IMR-90 (cell line): Measurements from ENCODE around the gene USH2A. TPM values are rescaled to one million over a fixed set of nuclear protein-coding genes. Genes with fewer than 3 reads are reported as not detected.

ENCODE experiments used
- ATAC-seq: fragments of 200-7000 bp; cut with Tn5 transposase; 2 replicates; pipeline ENCODE4 v1.9.1; 2020; ENCODE audit warnings: low read depth, mild to moderate bottlenecking, moderate library complexity
- BruUV-seq: library from RNA; stranded (reverse); fragments of 400-500 nt; replicated peaks from 2 replicates; lab custom pipeline; 2021; lab: Mats Ljungman, UMichigan
- CTCF ChIA-PET: fragments of 300-600 bp; formaldehyde crosslinking; extraction: SDS; loops from one replicate; lab custom pipeline; 2021; ENCODE audit warnings: antibody characterized with exemption; lab: Yijun Ruan, JAX
- POLR2A ChIA-PET: fragments of 300-600 bp; sonication (Branson Sonifier 250); formaldehyde crosslinking; loops from one replicate; lab custom pipeline; 2022; ENCODE audit warnings: antibody characterized with exemption; ENCODE audit not compliant: unreplicated experiment; lab: Charles Lee
- DNase-seq: peaks from one replicate; pipeline ENCODE4 v3.0.0; 2013
- H2AFZ ChIP-seq: replicated peaks from 2 replicates; pipeline ENCODE3; 2013; ENCODE audit warnings: low read length, mild to moderate bottlenecking; ENCODE audit not compliant: poor library complexity
- H2AK5ac ChIP-seq: 2 replicates; pipeline ENCODE4 v1.6.1; 2013; ENCODE audit warnings: low read depth, low read length, inconsistent platforms
- H2AK9ac ChIP-seq: replicated peaks from 2 replicates; pipeline ENCODE3; 2013; ENCODE audit warnings: mild to moderate bottlenecking, low read depth, low read length, moderate library complexity; ENCODE audit not compliant: poor library complexity
- H2BK120ac ChIP-seq: 2 replicates; pipeline ENCODE4 v1.6.1; 2013; ENCODE audit warnings: low read depth, low read length, inconsistent platforms
- H2BK15ac ChIP-seq: 3 replicates; pipeline ENCODE4 v1.6.1; 2013; ENCODE audit warnings: low read depth, low read length, inconsistent platforms
- H2BK20ac ChIP-seq: 2 replicates; pipeline ENCODE4 v1.6.1; 2013; ENCODE audit warnings: low read depth, mild to moderate bottlenecking, inconsistent platforms, low read length, moderate library complexity
- H2BK5ac ChIP-seq: 2 replicates; pipeline ENCODE4 v1.6.1; 2013; ENCODE audit warnings: mild to moderate bottlenecking, low read depth, low read length, inconsistent platforms; ENCODE audit not compliant: poor library complexity, severe bottlenecking
- H3K14ac ChIP-seq: replicated peaks from 2 replicates; pipeline ENCODE4 v1.6.1; 2013; ENCODE audit warnings: low read depth, low read length, inconsistent platforms
- H3K18ac ChIP-seq: 2 replicates; pipeline ENCODE4 v1.6.1; 2013; ENCODE audit warnings: low read depth, low read length, control low read depth
- H3K23ac ChIP-seq: 2 replicates; pipeline ENCODE4 v1.6.1; 2013; ENCODE audit warnings: low read depth, low read length, inconsistent platforms
- H3K27ac ChIP-seq: 2 replicates; pipeline ENCODE4 v1.5.1; 2013; ENCODE audit warnings: mild to moderate bottlenecking, control low read depth, low read length; ENCODE audit not compliant: insufficient read depth
- H3K27me3 ChIP-seq: 2 replicates; pipeline ENCODE4 v1.6.1; 2013; ENCODE audit warnings: low read length; ENCODE audit not compliant: control insufficient read depth, insufficient read depth
- H3K36me3 ChIP-seq: 2 replicates; pipeline ENCODE4 v1.6.1; 2013; ENCODE audit warnings: low read length, mixed read lengths; ENCODE audit not compliant: control insufficient read depth, insufficient read depth
- H3K4ac ChIP-seq: 2 replicates; pipeline ENCODE4 v1.6.1; 2013; ENCODE audit warnings: low read depth, low read length, inconsistent platforms
- H3K4me1 ChIP-seq: 2 replicates; pipeline ENCODE4 v1.6.1; 2013; ENCODE audit warnings: low read length, mixed read lengths; ENCODE audit not compliant: control insufficient read depth, insufficient read depth
- H3K4me2 ChIP-seq: 2 replicates; pipeline ENCODE4 v1.6.1; 2013; ENCODE audit warnings: low read depth, mild to moderate bottlenecking, control low read depth, low read length, moderate library complexity
- H3K4me3 ChIP-seq: 2 replicates; pipeline ENCODE4 v1.5.1; 2013; ENCODE audit warnings: low read depth, mild to moderate bottlenecking, control low read depth, low read length, moderate library complexity; ENCODE audit not compliant: insufficient read depth
- H3K56ac ChIP-seq: 2 replicates; pipeline ENCODE4 v1.6.1; 2013; ENCODE audit warnings: low read length, inconsistent platforms; ENCODE audit not compliant: insufficient read depth; ENCODE audit errors: extremely low read depth
- H3K79me1 ChIP-seq, 2 experiments: 2 replicates each; pipeline ENCODE4 v1.6.1; 2013; ENCODE audit warnings: low read length in 2 of 2, inconsistent platforms in 1 of 2, low read depth in 1 of 2
- H3K9ac ChIP-seq: 2 replicates; pipeline ENCODE4 v1.6.1; 2013; ENCODE audit warnings: low read depth, low read length, control low read depth
- H3K9me1 ChIP-seq: 2 replicates; pipeline ENCODE4 v1.6.1; 2013; ENCODE audit warnings: low read length, inconsistent platforms; ENCODE audit not compliant: insufficient read depth
- H3K9me3 ChIP-seq: 2 replicates; pipeline ENCODE4 v1.6.1; 2013; ENCODE audit warnings: low read length; ENCODE audit not compliant: control insufficient read depth, insufficient read depth
- H4K20me1 ChIP-seq: 2 replicates; pipeline ENCODE4 v1.6.1; 2013; ENCODE audit warnings: low read length, inconsistent platforms; ENCODE audit not compliant: insufficient read depth
- H4K5ac ChIP-seq: 2 replicates; pipeline ENCODE4 v1.6.1; 2013; ENCODE audit warnings: mild to moderate bottlenecking, low read depth, low read length, control low read depth
- H4K8ac ChIP-seq, 2 experiments: 2 replicates each; pipeline ENCODE4 v1.6.1; 2013; ENCODE audit warnings: low read depth in 2 of 2, low read length in 2 of 2, control low read depth in 1 of 2, inconsistent platforms in 1 of 2
- H4K91ac ChIP-seq: 2 replicates; pipeline ENCODE4 v1.6.1; 2013; ENCODE audit warnings: low read depth, low read length, inconsistent platforms; ENCODE audit not compliant: insufficient read depth
- BHLHE40 ChIP-seq: fragments of 150-350 bp; IDR thresholded peaks from 2 replicates; pipeline ENCODE4 v1.6.1; 2016; ENCODE audit warnings: mild to moderate bottlenecking, low read depth, low read length
- FOS ChIP-seq: fragments of 150-350 bp; IDR thresholded peaks from 2 replicates; pipeline ENCODE4 v1.6.1; 2016; ENCODE audit warnings: low read depth, low read length
- MAFK ChIP-seq: IDR thresholded peaks from 2 replicates; pipeline ENCODE4 v1.6.1; 2012; ENCODE audit warnings: low read depth, low read length, improper control_type of control experiment
- MXI1 ChIP-seq: IDR thresholded peaks from 2 replicates; pipeline ENCODE4 v1.6.1; 2012; ENCODE audit warnings: low read depth, mild to moderate bottlenecking, low read length, moderate library complexity, borderline replicate concordance
- RCOR1 ChIP-seq: IDR thresholded peaks from 2 replicates; pipeline ENCODE4 v1.6.1; 2012; ENCODE audit warnings: mild to moderate bottlenecking, low read length, improper control_type of control experiment; ENCODE audit not compliant: insufficient replicate concordance
- SMC3 ChIP-seq: fragments of 150-350 bp; IDR thresholded peaks from 2 replicates; pipeline ENCODE4 v1.6.1; 2016; ENCODE audit warnings: low read depth, mild to moderate bottlenecking, antibody characterized with exemption, low read length, moderate library complexity
- WGBS, 2 experiments: methylation state at CpG; one replicate each; pipeline versions ENCODE4 v1.1.5 to v1.1.7; 2013; ENCODE audit warnings: missing lambda C conversion rate in 2 of 2; ENCODE audit not compliant: insufficient read length in 1 of 2; ENCODE audit errors: extremely low coverage in 2 of 2; 5-methylcytosine and 5-hydroxymethylcytosine counted together
- dilution Hi-C: fragments of 300-500 bp; cut with HindIII; formaldehyde crosslinking; loops from one replicate; pipeline ENCODE4 v1.14.3; 2018; ENCODE audit warnings: low sequenced_read_pairs; ENCODE audit not compliant: unreplicated experiment
- in situ Hi-C: fragments of 300-500 bp; cut with MboI; formaldehyde crosslinking; loops from 3 replicates; pipeline ENCODE4 v1.14.3; 2019; ENCODE audit warnings: low sequenced_read_pairs, inconsistent platforms, mixed read lengths
- intact Hi-C: fragments of 100-400 bp; cut with micrococcal nuclease; formaldehyde crosslinking; loops from 2 replicates; pipeline ENCODE4 v1.10.0; 2022
- polyA plus RNA-seq, 3 experiments: library from polyadenylated mRNA; depleted of rRNA; stranded (reverse); fragments of >200 nt; gene quantifications; 2 replicates each; pipeline ENCODE4 v1.2.3, GENCODE V29; 2012; ENCODE audit warnings: low replicate concordance in 1 of 3
- total RNA-seq: library from RNA; depleted of rRNA; stranded (reverse); fragments of >200 nt; gene quantifications from 2 replicates; pipeline ENCODE4 v1.2.3, GENCODE V29; 2012
- TF ChIP-seq, protein P1 (sequence below): conservative IDR thresholded peaks from 2 replicates; pipeline ENCODE4 v1.5.1; 2012; ENCODE audit warnings: mild to moderate bottlenecking, low read depth, low read length, improper control_type of control experiment

Gene USH2A
- total and polyA plus RNA-seq, 2 of the 4 experiments (the other 2 are of a cell fraction): under 0.01 to 0.02 TPM

DNA sequence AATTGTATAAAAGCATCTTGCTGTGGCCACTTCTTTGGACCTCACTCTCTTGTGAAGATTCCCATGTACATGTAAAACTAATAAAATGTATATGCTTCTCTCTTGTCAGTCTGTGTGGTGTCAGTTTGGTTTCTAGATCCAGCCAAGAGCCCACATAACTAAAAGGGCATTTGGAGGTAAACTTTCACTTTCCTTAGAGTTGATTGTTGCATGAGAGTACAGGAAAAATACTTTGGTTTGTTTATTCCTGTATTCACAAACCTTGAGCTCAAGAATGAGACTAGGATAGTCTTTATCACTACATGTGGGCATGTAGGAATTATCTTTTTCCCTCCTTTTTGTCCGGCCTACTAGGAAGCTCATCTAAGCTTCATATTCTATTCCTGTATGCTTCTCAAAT lies 805.3 kb downstream of the USH2A start:
- Histone ChIP-seq H3K4me3 (no peak overlapping the region), H3K14ac (no peak overlapping the region), H2AFZ (no peak overlapping the region), H3K4ac (no peak overlapping the region), H4K5ac (no peak overlapping the region), H2AK9ac (no peak overlapping the region), H3K36me3 (peaks cover 26% of the 10 kb centered on the region), H2AK5ac (no peak overlapping the region), H3K27me3 (no peaks in the 10 kb centered on the region), H2BK120ac (no peak overlapping the region), H3K79me1 (peaks cover 9 to 25% of the 10 kb centered on the region in 2 experiments; a peak in 3 of 4 replicates), H3K4me1 (peaks cover 2% of the 10 kb centered on the region; the same call in 1 of the 2 replicates), H4K20me1 (no peaks in the 10 kb centered on the region), H3K9me1 (no peaks in the 10 kb centered on the region), H2BK5ac (peak overlapping the region; percentile 76), H3K18ac (no peak overlapping the region), H2BK20ac (no peak overlapping the region), H3K56ac (no peak overlapping the region), H2BK15ac (no peak overlapping the region), H3K9me3 (peaks cover 2% of the 10 kb centered on the region; the same call in 1 of the 2 replicates), H3K23ac (no peak overlapping the region), H3K4me2 (peak overlapping the region; percentile 17; the same call in 1 of the 2 replicates), H3K9ac (no peak overlapping the region), H4K8ac (no peak overlapping the region), H3K27ac (no peak overlapping the region), H4K91ac (no peak overlapping the region)
- no TSS peak for BruUV-seq
- dilution Hi-C loops (no loop called here), in situ Hi-C loops (no loop called here), intact Hi-C loops (no loop called here)
- peak; percentile 70; the same call in 1 of the 2 replicates for ATAC-seq
- peak; percentile 46 for DNase-seq
- ChIA-PET POLR2A (no interaction called here), CTCF (no interaction called here)
- no peak for TF ChIP-seq BHLHE40
- no peak for TF ChIP-seq FOS
- no peak for TF ChIP-seq MXI1
- TF ChIP-seq, protein P1, sequence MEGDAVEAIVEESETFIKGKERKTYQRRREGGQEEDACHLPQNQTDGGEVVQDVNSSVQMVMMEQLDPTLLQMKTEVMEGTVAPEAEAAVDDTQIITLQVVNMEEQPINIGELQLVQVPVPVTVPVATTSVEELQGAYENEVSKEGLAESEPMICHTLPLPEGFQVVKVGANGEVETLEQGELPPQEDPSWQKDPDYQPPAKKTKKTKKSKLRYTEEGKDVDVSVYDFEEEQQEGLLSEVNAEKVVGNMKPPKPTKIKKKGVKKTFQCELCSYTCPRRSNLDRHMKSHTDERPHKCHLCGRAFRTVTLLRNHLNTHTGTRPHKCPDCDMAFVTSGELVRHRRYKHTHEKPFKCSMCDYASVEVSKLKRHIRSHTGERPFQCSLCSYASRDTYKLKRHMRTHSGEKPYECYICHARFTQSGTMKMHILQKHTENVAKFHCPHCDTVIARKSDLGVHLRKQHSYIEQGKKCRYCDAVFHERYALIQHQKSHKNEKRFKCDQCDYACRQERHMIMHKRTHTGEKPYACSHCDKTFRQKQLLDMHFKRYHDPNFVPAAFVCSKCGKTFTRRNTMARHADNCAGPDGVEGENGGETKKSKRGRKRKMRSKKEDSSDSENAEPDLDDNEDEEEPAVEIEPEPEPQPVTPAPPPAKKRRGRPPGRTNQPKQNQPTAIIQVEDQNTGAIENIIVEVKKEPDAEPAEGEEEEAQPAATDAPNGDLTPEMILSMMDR: no peak
- TF ChIP-seq SMC3: no peak
- TF ChIP-seq MAFK: no peak
- no peak for TF ChIP-seq RCOR1
- WGBS, 2 experiments: no CpG with 5 or more reads among the region's 1 CpG
